HepG2 (cell line): Measurements from ENCODE around the gene WFDC10A. TPM values are rescaled to one million over a fixed set of nuclear protein-coding genes. Genes with fewer than 3 reads are reported as not detected.
"Not testable (repeated sequence)": the region's sequence is repeated elsewhere in the genome, so short reads cannot be mapped to it uniquely, and the experiment has no call there.

ENCODE experiments used
- ATAC-seq: fragments of 200-7000 bp; cut with Tn5 transposase; 3 replicates; pipeline ENCODE4 v1.9.1; 2020; ENCODE audit warnings: mild to moderate bottlenecking, moderate library complexity
- BruUV-seq: library from RNA; stranded (reverse); fragments of 400-500 nt; replicated peaks from 2 replicates; lab custom pipeline; 2021; lab: Mats Ljungman, UMichigan
- CTCF ChIA-PET: fragments of 300-600 bp; formaldehyde crosslinking; extraction: SDS; loops from one replicate; lab custom pipeline; 2021; ENCODE audit warnings: low total read pairs, inconsistent platforms, low intra/inter-chr PET ratio; lab: Yijun Ruan, JAX
- POLR2A ChIA-PET: fragments of 350-600 bp; sonication (Branson Sonifier 250); formaldehyde crosslinking; loops from one replicate; lab custom pipeline; 2020; ENCODE audit warnings: antibody characterized with exemption, inconsistent platforms; lab: Yijun Ruan, JAX
- DNase-seq: peaks from one replicate; pipeline ENCODE4 v3.0.0-alpha.2; 2015; ENCODE audit warnings: low spot score
- FAIRE-seq: peaks from 3 replicates; lab custom pipeline; 2011; peaks lifted over from hg19 to GRCh38; lab: Jason Lieb, UNC
- H2AFZ ChIP-seq: one replicate; pipeline ENCODE4 v1.6.1; 2011; ENCODE audit warnings: low read length, inconsistent platforms
- H3K27ac ChIP-seq: fragments of 300-600 bp; 3 replicates; pipeline ENCODE4 v1.8.0; 2011; ENCODE audit warnings: mixed run types, mild to moderate bottlenecking, mixed read lengths, low read length, inconsistent platforms; ENCODE audit not compliant: insufficient read depth; ENCODE audit errors: extremely low read length
- H3K27me3 ChIP-seq, 2 experiments: fragments of 200-600 bp in 1 of 2; 2 replicates in 1 of 2; 3 replicates in 1 of 2; pipeline versions ENCODE4 v1.6.0 to v1.8.0; 2011; ENCODE audit warnings: low read length in 2 of 2, mild to moderate bottlenecking in 2 of 2, moderate library complexity in 2 of 2, inconsistent platforms in 1 of 2; ENCODE audit not compliant: insufficient read depth in 2 of 2, control insufficient read depth in 1 of 2
- H3K36me3 ChIP-seq, 2 experiments: fragments of 200-600 bp in 1 of 2; replicated peaks in 1 of 2; 2 replicates in 1 of 2; 3 replicates in 1 of 2; pipeline versions ENCODE4 v1.5.1 to v1.8.0; 2011; ENCODE audit warnings: low read length in 2 of 2, inconsistent platforms in 1 of 2; ENCODE audit not compliant: insufficient read depth in 2 of 2, control insufficient read depth in 1 of 2
- H3K4me1 ChIP-seq: 2 replicates; pipeline ENCODE4 v1.5.1; 2012; ENCODE audit warnings: low read length, inconsistent platforms; ENCODE audit not compliant: insufficient read depth
- H3K4me2 ChIP-seq: 2 replicates; pipeline ENCODE4 v1.6.0; 2011; ENCODE audit warnings: low read depth, low read length, inconsistent platforms
- H3K4me3 ChIP-seq, 3 experiments: fragments of 200-600 bp in 1 of 3; sonication (generic), shearing (Covaris generic) in 1 of 3; replicated peaks in 1 of 3; 2 replicates each; pipeline ENCODE4 v1.5.1; 2011 to 2016; ENCODE audit warnings: low read length in 3 of 3, inconsistent platforms in 2 of 3, low read depth in 2 of 3, mild to moderate bottlenecking in 2 of 3, control low read depth in 1 of 3, mixed read lengths in 1 of 3; ENCODE audit not compliant: insufficient read depth in 1 of 3
- H3K79me2 ChIP-seq: one replicate; pipeline ENCODE4 v1.6.1; 2011; ENCODE audit warnings: low read length, inconsistent platforms; ENCODE audit not compliant: insufficient read depth
- H3K9ac ChIP-seq: 2 replicates; pipeline ENCODE4 v1.6.0; 2011; ENCODE audit warnings: mild to moderate bottlenecking, low read depth, low read length, inconsistent platforms; ENCODE audit not compliant: insufficient read depth
- H3K9me3 ChIP-seq: 2 replicates; pipeline ENCODE4 v1.5.1; 2012; ENCODE audit warnings: mild to moderate bottlenecking, low read length
- H4K20me1 ChIP-seq: 2 replicates; pipeline ENCODE4 v1.6.0; 2011; ENCODE audit warnings: inconsistent platforms, mild to moderate bottlenecking, low read length, moderate library complexity; ENCODE audit not compliant: insufficient read depth
- GTF2F1 ChIP-seq: fragments of 150-350 bp; IDR thresholded peaks from 2 replicates; pipeline ENCODE4 v1.6.1; 2014; ENCODE audit warnings: low read length
- ZFYVE20 ChIP-seq: sonication (generic); formaldehyde crosslinking; IDR thresholded peaks from 2 replicates; pipeline ENCODE4 v1.8.0; 2023; ENCODE audit warnings: low read depth, mild to moderate bottlenecking, moderate library complexity, missing genetic modification reagents, borderline replicate concordance
- ZNF761 ChIP-seq: sonication (generic); formaldehyde crosslinking; conservative IDR thresholded peaks from 2 replicates; pipeline ENCODE4 v1.4.0; 2020; ENCODE audit warnings: mild to moderate bottlenecking, missing genetic modification reagents
- WGBS: methylation state at CpG from one replicate; pipeline ENCODE4 v1.1.6; 2017; ENCODE audit warnings: low lambda C conversion rate; 5-methylcytosine and 5-hydroxymethylcytosine counted together
- in situ Hi-C: cut with HindIII; loops from 2 replicates; pipeline ENCODE4 v1.10.0; 2017; ENCODE audit warnings: low pct_unique_long_range_greater_than_20kb; ENCODE audit not compliant: extremely low pct_ligation_motif_present
- intact Hi-C: fragments of 100-400 bp; cut with micrococcal nuclease; formaldehyde crosslinking; loops from one replicate; pipeline ENCODE4 v1.10.0; 2022; ENCODE audit not compliant: unreplicated experiment
- polyA plus RNA-seq, 8 experiments: library from polyadenylated mRNA; depleted of rRNA in 3 of 8; stranded (reverse) in 7 of 8; unstranded in 1 of 8; fragments of >200 nt; fragmentation: Illumina TruSeq in 4 of 8; extraction: Trizol in 4 of 8; gene quantifications; 2 replicates each; pipeline versions ENCODE4 v1.2.1 to v1.2.3, GENCODE V29; 2011 to 2016; ENCODE audit warnings: low read depth in 4 of 8, missing spikeins in 1 of 8, mixed read lengths in 1 of 8; ENCODE audit not compliant: insufficient read depth in 1 of 8
- total RNA-seq, 5 experiments: library from RNA; depleted of rRNA; stranded (reverse); fragments of >200 nt; fragmentation: Illumina TruSeq; extraction: Trizol; gene quantifications; 2 replicates each; pipeline ENCODE4 v1.2.3, GENCODE V29; 2016; ENCODE audit warnings: low read depth in 1 of 5

WFDC10A gene
- total and polyA plus RNA-seq, 2 of the 13 experiments (the other 11 are each of a cell fraction or from before 2014, with no cell fraction given) = not detected

GRCh38 chr20:45583502-45583901 is 46.0 kb upstream of the WFDC10A start:
- Histone ChIP-seq H3K4me1 (no peaks in the 10 kb centered on the region), H3K9ac (no peak overlapping the region), H3K79me2 (no peaks in the 10 kb centered on the region), H3K36me3 (no peaks in the 10 kb centered on the region), H2AFZ (no peak overlapping the region), H3K27me3 (peaks cover 3 to 24% of the 10 kb centered on the region in 2 experiments; a peak in 3 of 5 replicates), H3K27ac (no peak overlapping the region), H3K9me3 (no peaks in the 10 kb centered on the region), H3K4me3 (no peak overlapping the region), H3K4me2 (no peak overlapping the region), H4K20me1 (no peaks in the 10 kb centered on the region)
- FAIRE-seq (no peak), DNase-seq (no peak), ATAC-seq (no peak)
- intact Hi-C loops = no loop called here
- in situ Hi-C loops = no loop called here
- WGBS = 6% methylated on average over 3 of the region's 3 CpGs
- no TSS peak for BruUV-seq
- ChIA-PET POLR2A (no interaction called here), CTCF (no interaction called here)
- TF ChIP-seq ZNF761 (CRISPR knock-in tag) (no peak), ZFYVE20 (CRISPR knock-in tag) (no peak), GTF2F1 (no peak)

- FAIRE-seq, H3K36me3 ChIP-seq, H3K79me2 ChIP-seq, BruUV-seq, H3K4me2 ChIP-seq, H3K4me3 ChIP-seq, DNase-seq, H2AFZ ChIP-seq, in situ Hi-C loops, H3K9me3 ChIP-seq, H3K4me1 ChIP-seq, H4K20me1 ChIP-seq, ATAC-seq, H3K27ac ChIP-seq, H3K9ac ChIP-seq, POLR2A ChIA-PET, intact Hi-C loops, CTCF ChIA-PET: not testable (repeated sequence)
- peaks cover 3 to 23% of the 10 kb centered on the region in 2 experiments; a peak in 3 of 5 replicates for H3K27me3 ChIP-seq
- 43% methylated on average over 5 of the region's 5 CpGs for WGBS
Measured at GRCh38 chr20:45584294-45584693, 45.2 kb upstream of the WFDC10A start.

GRCh38 chr20:45585986-45586385 is 43.6 kb upstream of the WFDC10A start:
- H3K4me1 ChIP-seq, POLR2A ChIA-PET, H3K79me2 ChIP-seq, BruUV-seq, H3K36me3 ChIP-seq, H3K4me2 ChIP-seq, intact Hi-C loops, in situ Hi-C loops, FAIRE-seq, H3K4me3 ChIP-seq, H3K27ac ChIP-seq, H2AFZ ChIP-seq, CTCF ChIA-PET, ATAC-seq, H3K9me3 ChIP-seq, DNase-seq, H4K20me1 ChIP-seq, H3K9ac ChIP-seq: not testable (repeated sequence)
- WGBS = 10% methylated on average over 5 of the region's 5 CpGs
- peaks cover 3 to 23% of the 10 kb centered on the region in 2 experiments; a peak in 3 of 5 replicates for H3K27me3 ChIP-seq
